ENCODE measurements around the gene SLC44A3. TPM values are rescaled to one million over a fixed set of nuclear protein-coding genes. Genes with fewer than 3 reads are reported as not detected.

The SLC44A3 gene
- total and polyA plus RNA-seq, 2 of the 4 experiments (the other 2 are of a cell fraction) = 0.31 to 0.54 TPM

GRCh38 chr1:94796266-94796665 lies 23.9 kb upstream of the SLC44A3 start:
- no peak overlapping the region for H3K56ac ChIP-seq (ENCODE audit: extremely low read depth, insufficient read depth, low read length)
- no peaks in the 10 kb centered on the region for H3K79me1 ChIP-seq (ENCODE audit: low read depth in 1 of 2, low read length in 2 of 2)
- ChIA-PET POLR2A (ENCODE audit: unreplicated experiment) (interaction anchor here (1.6 kb wide), 1 partner anchor 254 kb away, joined by 7 read pairs; the partner anchor contains the start of gene F3), CTCF (interaction anchor here (0.5 kb wide), 1 partner anchor 160 kb away, joined by 7 read pairs; no protein-coding TSS in a partner anchor)
- no peak overlapping the region for H3K27ac ChIP-seq (ENCODE audit: insufficient read depth, low read length)
- no peak overlapping the region for H3K4me2 ChIP-seq (ENCODE audit: low read depth, low read length)
- H2BK20ac ChIP-seq (ENCODE audit: low read depth, low read length) = 0 out of 2 replicates have a peak overlapping the region, but pooled peaks have one; percentile 20
- in situ Hi-C loops (cut with MboI; ENCODE audit: low sequenced_read_pairs) (no loop called here), dilution Hi-C loops (cut with HindIII; ENCODE audit: low sequenced_read_pairs, unreplicated experiment) (loop anchor here (25.0 kb wide), 1 partner anchor 259 kb away; the partner anchor contains the start of gene F3), intact Hi-C loops (cut with micrococcal nuclease) (no loop called here)
- no peak overlapping the region for H3K9ac ChIP-seq (ENCODE audit: low read depth, low read length)
- no peak overlapping the region for H2BK5ac ChIP-seq (ENCODE audit: low read depth, low read length, poor library complexity, severe bottlenecking)
- H2BK15ac ChIP-seq (ENCODE audit: low read depth, low read length) = peak overlapping the region; percentile 92; the same call in 1 of the 3 replicates
- DNase-seq (no peak), ATAC-seq (ENCODE audit: low read depth) (no peak)
- H3K14ac ChIP-seq (replicated peaks; ENCODE audit: low read depth, low read length) = peak overlapping the region; percentile 14; the same call in 1 of the 2 replicates
- H3K4ac ChIP-seq (ENCODE audit: low read depth, low read length) = peak overlapping the region; percentile 78
- H4K20me1 ChIP-seq (ENCODE audit: insufficient read depth, low read length) = no peaks in the 10 kb centered on the region
- H3K9me1 ChIP-seq (ENCODE audit: insufficient read depth, low read length) = peaks cover 10% of the 10 kb centered on the region
- H3K4me1 ChIP-seq (ENCODE audit: control insufficient read depth, insufficient read depth, low read length) = peaks cover 9% of the 10 kb centered on the region
- no peak overlapping the region; the same call in 1 of the 2 replicates for H4K91ac ChIP-seq (ENCODE audit: insufficient read depth, low read depth, low read length)
- H3K23ac ChIP-seq (ENCODE audit: low read depth, low read length) = no peak overlapping the region
- H2AK5ac ChIP-seq (ENCODE audit: low read depth, low read length) = peak overlapping the region; percentile 9
- no peaks in the 10 kb centered on the region for H3K27me3 ChIP-seq (ENCODE audit: control insufficient read depth, insufficient read depth, low read length)
- no peak overlapping the region for H2AFZ ChIP-seq (replicated peaks; ENCODE audit: low read length, poor library complexity)
- H2BK120ac ChIP-seq (ENCODE audit: low read depth, low read length) = peak overlapping the region; percentile 48; the same call in 1 of the 2 replicates
- no peak overlapping the region; a peak in 1 of 4 replicates for H4K8ac ChIP-seq (ENCODE audit: low read depth in 2 of 2, low read length in 2 of 2)
- H3K9me3 ChIP-seq (ENCODE audit: control insufficient read depth, insufficient read depth, low read length) = no peaks in the 10 kb centered on the region
- H3K36me3 ChIP-seq (ENCODE audit: control insufficient read depth, insufficient read depth, low read length) = no peaks in the 10 kb centered on the region
- no TSS peak for BruUV-seq (replicated peaks)
- H3K4me3 ChIP-seq (ENCODE audit: insufficient read depth, low read depth, low read length) = no peak overlapping the region
- WGBS, 2 experiments (ENCODE audit: extremely low coverage in 2 of 2, insufficient read length in 1 of 2) = 100% methylated on average over 1 of the region's 2 CpGs; no CpG with 5 or more reads in 1 of the 2 experiments
- no peak overlapping the region for H2AK9ac ChIP-seq (replicated peaks; ENCODE audit: low read depth, low read length, poor library complexity)
- TF ChIP-seq BHLHE40 (IDR thresholded peaks at IDR 0.05; ENCODE audit: low read depth, low read length) = no peak
- no peak for TF ChIP-seq NFE2L2 (IDR thresholded peaks at IDR 0.05; ENCODE audit: low read depth, low read length)
- TF ChIP-seq, protein P1, sequence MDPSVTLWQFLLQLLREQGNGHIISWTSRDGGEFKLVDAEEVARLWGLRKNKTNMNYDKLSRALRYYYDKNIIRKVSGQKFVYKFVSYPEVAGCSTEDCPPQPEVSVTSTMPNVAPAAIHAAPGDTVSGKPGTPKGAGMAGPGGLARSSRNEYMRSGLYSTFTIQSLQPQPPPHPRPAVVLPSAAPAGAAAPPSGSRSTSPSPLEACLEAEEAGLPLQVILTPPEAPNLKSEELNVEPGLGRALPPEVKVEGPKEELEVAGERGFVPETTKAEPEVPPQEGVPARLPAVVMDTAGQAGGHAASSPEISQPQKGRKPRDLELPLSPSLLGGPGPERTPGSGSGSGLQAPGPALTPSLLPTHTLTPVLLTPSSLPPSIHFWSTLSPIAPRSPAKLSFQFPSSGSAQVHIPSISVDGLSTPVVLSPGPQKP (IDR thresholded peaks at IDR 0.05; ENCODE audit: borderline replicate concordance, low read depth, low read length) = no peak
- TF ChIP-seq MXI1 (IDR thresholded peaks at IDR 0.05; ENCODE audit: borderline replicate concordance, low read depth, low read length) = no peak
- TF ChIP-seq SMC3 (IDR thresholded peaks at IDR 0.05; ENCODE audit: low read depth, low read length) = no peak
- no peak for TF ChIP-seq POLR2A (IDR thresholded peaks at IDR 0.05; ENCODE audit: low read depth, low read length)
- TF ChIP-seq, protein P2, sequence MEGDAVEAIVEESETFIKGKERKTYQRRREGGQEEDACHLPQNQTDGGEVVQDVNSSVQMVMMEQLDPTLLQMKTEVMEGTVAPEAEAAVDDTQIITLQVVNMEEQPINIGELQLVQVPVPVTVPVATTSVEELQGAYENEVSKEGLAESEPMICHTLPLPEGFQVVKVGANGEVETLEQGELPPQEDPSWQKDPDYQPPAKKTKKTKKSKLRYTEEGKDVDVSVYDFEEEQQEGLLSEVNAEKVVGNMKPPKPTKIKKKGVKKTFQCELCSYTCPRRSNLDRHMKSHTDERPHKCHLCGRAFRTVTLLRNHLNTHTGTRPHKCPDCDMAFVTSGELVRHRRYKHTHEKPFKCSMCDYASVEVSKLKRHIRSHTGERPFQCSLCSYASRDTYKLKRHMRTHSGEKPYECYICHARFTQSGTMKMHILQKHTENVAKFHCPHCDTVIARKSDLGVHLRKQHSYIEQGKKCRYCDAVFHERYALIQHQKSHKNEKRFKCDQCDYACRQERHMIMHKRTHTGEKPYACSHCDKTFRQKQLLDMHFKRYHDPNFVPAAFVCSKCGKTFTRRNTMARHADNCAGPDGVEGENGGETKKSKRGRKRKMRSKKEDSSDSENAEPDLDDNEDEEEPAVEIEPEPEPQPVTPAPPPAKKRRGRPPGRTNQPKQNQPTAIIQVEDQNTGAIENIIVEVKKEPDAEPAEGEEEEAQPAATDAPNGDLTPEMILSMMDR (conservative IDR thresholded peaks at IDR 0.05; ENCODE audit: low read depth, low read length) = no peak
- TF ChIP-seq RFX5 (IDR thresholded peaks at IDR 0.05; ENCODE audit: low read depth, low read length) = no peak
- no peak for TF ChIP-seq RAD21 (IDR thresholded peaks at IDR 0.05; ENCODE audit: low read length)
- no peak overlapping the region for H4K5ac ChIP-seq (ENCODE audit: low read depth, low read length)
- H3K18ac ChIP-seq (ENCODE audit: low read depth, low read length) = no peak overlapping the region

All from IMR-90 (cell line).